OCI-M1 (cell line): ENCODE data around the gene ZNF438.
A peak's percentile ranks its signal among the peaks of the same experiment; 100 is the strongest.

Source experiments
- DNase-seq: peaks from one replicate; lab custom pipeline; 2025; lab: John Stamatoyannopoulos, UW

Gene ZNF438

GRCh38 chr10:30846710-30847109 lies 185.0 kb downstream of the ZNF438 start:
- DNase-seq, result no peak

- no peak for DNase-seq
These were observed 188.8 kb downstream of the ZNF438 start for GRCh38 chr10:30842894-30843293.

GRCh38 chr10:30842185-30842584 lies 189.5 kb downstream of the ZNF438 start:
- DNase-seq, result no peak

- DNase-seq, result no peak
These were observed 191.1 kb downstream of the ZNF438 start for GRCh38 chr10:30840395-30841050.

- DNase-seq, result no peak
These were observed 192.0 kb downstream of the ZNF438 start for GRCh38 chr10:30839652-30840051.

GRCh38 chr10:30836406-30836805 lies 195.3 kb downstream of the ZNF438 start:
- no peak for DNase-seq

- DNase-seq, result no peak
These were observed 196.5 kb downstream of the ZNF438 start for GRCh38 chr10:30835146-30835545.

GRCh38 chr10:30834651-30835050 lies 197.0 kb downstream of the ZNF438 start:
- DNase-seq, result no peak

GRCh38 chr10:30834153-30834552 lies 197.5 kb downstream of the ZNF438 start:
- DNase-seq, result no peak

- no peak for DNase-seq
These were observed 198.1 kb downstream of the ZNF438 start for GRCh38 chr10:30833628-30833970.

GRCh38 chr10:30832749-30833627 lies 198.7 kb downstream of the ZNF438 start:
- DNase-seq, result no peak

GRCh38 chr10:30832001-30832748 lies 199.5 kb downstream of the ZNF438 start:
- no peak for DNase-seq

- DNase-seq, result no peak
These were observed 200.2 kb downstream of the ZNF438 start for GRCh38 chr10:30831426-30831825.

GRCh38 chr10:30830315-30831230 lies 201.1 kb downstream of the ZNF438 start:
- no peak for DNase-seq

GRCh38 chr10:30829901-30830300 lies 201.8 kb downstream of the ZNF438 start:
- no peak for DNase-seq

- peak; percentile 63 for DNase-seq
These were observed 203.0 kb downstream of the ZNF438 start for GRCh38 chr10:30828680-30829079.

- DNase-seq, result no peak
These were observed 203.5 kb downstream of the ZNF438 start for GRCh38 chr10:30828164-30828563.

- DNase-seq, result no peak
These were observed 204.0 kb downstream of the ZNF438 start for GRCh38 chr10:30827531-30828120.

- no peak for DNase-seq
These were observed 205.0 kb downstream of the ZNF438 start for GRCh38 chr10:30826679-30827078.

GRCh38 chr10:30825495-30825894 lies 206.2 kb downstream of the ZNF438 start:
- DNase-seq, result no peak

GRCh38 chr10:30825022-30825421 lies 206.6 kb downstream of the ZNF438 start:
- DNase-seq, result no peak
